SK-N-SH (cell line): ENCODE data around the gene GGCX. TPM values are rescaled to one million over a fixed set of nuclear protein-coding genes. Genes with fewer than 3 reads are reported as not detected.

Source experiments
- CTCF ChIA-PET: fragments of 300-600, 350-600 bp; formaldehyde crosslinking; extraction: SDS; loops from one replicate; lab custom pipeline; 2021; lab: Yijun Ruan, JAX
- POLR2A ChIA-PET: fragments of 350-600 bp; sonication (Branson Sonifier 250); formaldehyde crosslinking; extraction: SDS; loops from one replicate; lab custom pipeline; 2020; ENCODE audit warnings: antibody characterized with exemption, inconsistent platforms; lab: Yijun Ruan, JAX
- DNase-seq: peaks from one replicate; pipeline ENCODE4 v3.0.0; 2012
- H2AFZ ChIP-seq: fragments of 200-600 bp; sonication (generic); 2 replicates; pipeline ENCODE4 v1.8.1; 2016; ENCODE audit warnings: antibody characterized with exemption, mild to moderate bottlenecking, low read depth
- H3F3A ChIP-seq: fragments of 200-600 bp; sonication (generic); replicated peaks from 2 replicates; pipeline ENCODE3; 2016; ENCODE audit warnings: antibody characterized with exemption, mild to moderate bottlenecking; ENCODE audit not compliant: insufficient read depth
- H3K27ac ChIP-seq, 2 experiments: fragments of 200-500 bp in 1 of 2; fragments of 200-600 bp in 1 of 2; sonication (Bioruptor generic) in 1 of 2; sonication (generic), shearing (Covaris generic) in 1 of 2; 2 replicates each; pipeline versions ENCODE4 v1.5.1 to v1.6.1; 2014 to 2016; ENCODE audit warnings: low read depth in 2 of 2, inconsistent platforms in 1 of 2, low read length in 1 of 2, mild to moderate bottlenecking in 1 of 2, mixed read lengths in 1 of 2
- H3K27me3 ChIP-seq: fragments of 200-600 bp; sonication (generic), shearing (Covaris generic); 2 replicates; pipeline ENCODE4 v1.6.1; 2016; ENCODE audit warnings: mixed run types; ENCODE audit not compliant: insufficient read depth
- H3K36me3 ChIP-seq, 2 experiments: fragments of 200-500 bp in 1 of 2; fragments of 200-600 bp in 1 of 2; sonication (Bioruptor generic) in 1 of 2; sonication (generic) in 1 of 2; replicated peaks in 1 of 2; 2 replicates each; pipeline versions ENCODE3 to v1.5.1; 2014 to 2016; ENCODE audit warnings: low read length in 1 of 2, mild to moderate bottlenecking in 1 of 2; ENCODE audit not compliant: insufficient read depth in 2 of 2, control insufficient read depth in 1 of 2
- H3K4me1 ChIP-seq, 2 experiments: fragments of 200-500 bp in 1 of 2; fragments of 200-600 bp in 1 of 2; sonication (Bioruptor generic) in 1 of 2; sonication (generic), shearing (Covaris generic) in 1 of 2; 2 replicates each; pipeline versions ENCODE4 v1.5.1 to v1.6.1; 2014 to 2016; ENCODE audit warnings: low read depth in 1 of 2, low read length in 1 of 2, mixed run types in 1 of 2; ENCODE audit not compliant: insufficient read depth in 2 of 2, control insufficient read depth in 1 of 2
- H3K4me2 ChIP-seq: fragments of 200-600 bp; sonication (generic), shearing (Covaris generic); 2 replicates; pipeline ENCODE4 v1.6.1; 2017; ENCODE audit warnings: mixed run types
- H3K4me3 ChIP-seq, 2 experiments: fragments of 200-500 bp in 1 of 2; fragments of 200-600 bp in 1 of 2; sonication (Bioruptor generic) in 1 of 2; sonication (generic), shearing (Covaris generic) in 1 of 2; 2 replicates each; pipeline versions ENCODE4 v1.5.1 to v1.8.1; 2014 to 2016; ENCODE audit warnings: low read depth in 2 of 2, inconsistent platforms in 1 of 2, low read length in 1 of 2, mild to moderate bottlenecking in 1 of 2, mixed read lengths in 1 of 2, moderate library complexity in 1 of 2
- H3K79me2 ChIP-seq: fragments of 200-600 bp; sonication (generic); 2 replicates; pipeline ENCODE4 v1.8.1; 2017; ENCODE audit warnings: mild to moderate bottlenecking; ENCODE audit not compliant: insufficient read depth
- H3K9ac ChIP-seq: fragments of 200-600 bp; sonication (generic); 2 replicates; pipeline ENCODE4 v1.6.1; 2017; ENCODE audit warnings: mixed run types
- H3K9me2 ChIP-seq: fragments of 200-600 bp; sonication (generic); 2 replicates; pipeline ENCODE4 v1.6.1; 2017; ENCODE audit warnings: mixed run types
- H3K9me3 ChIP-seq: fragments of 200-600 bp; sonication (generic); 2 replicates; pipeline ENCODE4 v1.6.1; 2017; ENCODE audit warnings: mixed run types, mild to moderate bottlenecking, moderate library complexity
- H4K20me1 ChIP-seq: fragments of 200-600 bp; sonication (generic); 2 replicates; pipeline ENCODE4 v1.6.1; 2017; ENCODE audit warnings: mild to moderate bottlenecking, mixed run types; ENCODE audit not compliant: insufficient read depth
- CHD2 ChIP-seq: fragments of 150-350 bp; IDR thresholded peaks from 2 replicates; pipeline ENCODE4 v1.6.1; 2018; ENCODE audit warnings: low read length; ENCODE audit not compliant: partially characterized antibody
- ELF1 ChIP-seq: IDR thresholded peaks from 2 replicates; pipeline ENCODE4 v1.4.0; 2012
- EP300 ChIP-seq, 2 experiments: IDR thresholded peaks; 2 replicates each; pipeline versions ENCODE4 v1.4.0 to v1.6.1; 2012; ENCODE audit warnings: borderline replicate concordance in 1 of 2, low read depth in 1 of 2, low read length in 1 of 2
- EZH2phosphoT487 ChIP-seq: fragments of 200-600 bp; sonication (generic); IDR thresholded peaks from 2 replicates; pipeline ENCODE4 v1.6.1; 2017; ENCODE audit warnings: low read depth, mixed run types, mild to moderate bottlenecking, antibody characterized with exemption, moderate library complexity, borderline replicate concordance
- FOXJ3 ChIP-seq: sonication (generic); formaldehyde crosslinking; IDR thresholded peaks from 2 replicates; pipeline ENCODE4 v1.5.1; 2020; ENCODE audit warnings: mild to moderate bottlenecking, missing genetic modification reagents
- JUND ChIP-seq: IDR thresholded peaks from 2 replicates; pipeline ENCODE4 v1.4.0; 2012
- MEF2A ChIP-seq: IDR thresholded peaks from 2 replicates; pipeline ENCODE4 v1.4.0; 2012; ENCODE audit warnings: low read depth, borderline replicate concordance
- MXI1 ChIP-seq: IDR thresholded peaks from 2 replicates; pipeline ENCODE4 v1.6.1; 2012; ENCODE audit warnings: mild to moderate bottlenecking, low read depth, low read length, improper control_type of control experiment
- NFIC ChIP-seq: IDR thresholded peaks from 2 replicates; pipeline ENCODE4 v1.4.0; 2012; ENCODE audit warnings: borderline replicate concordance
- NRF1 ChIP-seq: IDR thresholded peaks from 2 replicates; pipeline ENCODE4 v1.6.1; 2012; ENCODE audit warnings: low read depth, mild to moderate bottlenecking, low read length
- RCOR1 ChIP-seq: fragments of 150-350 bp; IDR thresholded peaks from 2 replicates; pipeline ENCODE4 v1.6.1; 2017; ENCODE audit warnings: antibody characterized with exemption, low read length
- RXRA ChIP-seq: IDR thresholded peaks from 2 replicates; pipeline ENCODE4 v1.4.0; 2012; ENCODE audit warnings: low read depth, mild to moderate bottlenecking, borderline replicate concordance
- YY1 ChIP-seq: IDR thresholded peaks from 2 replicates; pipeline ENCODE4 v1.4.0; 2012; ENCODE audit warnings: low read depth, mild to moderate bottlenecking
- WGBS: methylation state at CpG from one replicate; pipeline ENCODE4 v1.1.6; 2017; ENCODE audit warnings: low lambda C conversion rate; 5-methylcytosine and 5-hydroxymethylcytosine counted together
- polyA plus RNA-seq, 3 experiments: library from polyadenylated mRNA; depleted of rRNA; stranded (reverse); fragments of >200 nt; gene quantifications; 2 replicates each; pipeline ENCODE4 v1.2.3, GENCODE V29; 2012
- TF ChIP-seq, protein P1 (sequence below): fragments of 200-600 bp; sonication (generic); IDR thresholded peaks from 2 replicates; pipeline ENCODE4 v1.6.1; 2017; ENCODE audit warnings: antibody characterized with exemption, mild to moderate bottlenecking, moderate library complexity
- TF ChIP-seq, protein P2 (sequence below): IDR thresholded peaks from 2 replicates; pipeline ENCODE4; 2012
- TF ChIP-seq, protein P3 (sequence below): fragments of 150-350 bp; IDR thresholded peaks from 2 replicates; pipeline ENCODE4 v1.6.1; 2017; ENCODE audit warnings: antibody characterized with exemption, low read length, low read depth, borderline replicate concordance
- TF ChIP-seq, protein P4 (sequence below): IDR thresholded peaks from 2 replicates; pipeline ENCODE4 v1.4.0; 2012; ENCODE audit warnings: low read depth

The GGCX gene
- polyA plus RNA-seq, 1 of the 3 experiments (the other 2 are of a cell fraction), result 34.5 TPM

DNA sequence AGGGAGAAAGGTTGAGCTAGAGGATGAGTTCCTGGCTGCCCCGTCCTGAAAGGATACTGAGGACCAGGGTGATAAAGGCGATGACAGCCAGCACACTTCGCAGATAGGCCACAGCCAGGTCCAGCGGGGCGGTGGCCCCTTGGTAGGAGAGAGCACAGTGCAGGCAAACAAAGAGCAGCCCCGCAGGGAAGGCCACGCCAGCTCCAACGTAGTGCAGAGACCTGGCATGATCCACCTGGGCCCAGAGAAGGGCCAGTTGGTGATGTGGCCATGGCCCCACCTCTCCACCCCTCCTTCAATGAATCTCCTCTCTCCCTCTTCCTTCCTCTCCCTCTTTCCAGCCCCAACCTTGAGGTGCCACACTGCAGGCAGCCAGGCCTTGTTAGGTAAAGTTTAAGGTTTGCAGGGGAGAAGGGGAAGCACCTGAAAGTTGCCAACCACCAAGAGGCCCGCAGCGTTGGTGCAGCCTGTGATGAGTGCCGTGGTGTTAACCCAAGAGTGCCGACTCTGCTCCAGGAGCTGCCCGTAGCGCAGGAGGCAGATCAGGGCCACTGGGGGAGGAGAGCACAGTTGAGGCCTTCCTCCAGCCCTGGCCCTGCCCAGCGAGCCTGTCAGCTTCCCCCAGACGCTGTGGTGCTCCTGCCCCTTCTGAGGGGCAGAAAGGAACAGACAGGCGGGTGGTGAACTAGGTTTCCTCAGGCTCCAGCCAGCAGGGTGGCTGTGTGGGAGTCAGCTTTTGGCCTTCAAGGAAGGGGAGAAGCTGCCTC is 38.4 kb upstream of the GGCX start:
- Histone ChIP-seq H3K4me2 (no peak overlapping the region), H3K9ac (no peak overlapping the region), H3F3A (peaks cover 2% of the 10 kb centered on the region), H2AFZ (no peak overlapping the region), H4K20me1 (no peaks in the 10 kb centered on the region), H3K36me3 (peaks cover 0 to 28% of the 10 kb centered on the region in 2 experiments), H3K9me3 (no peaks in the 10 kb centered on the region), H3K79me2 (peaks cover 35% of the 10 kb centered on the region), H3K27me3 (no peaks in the 10 kb centered on the region), H3K4me3 (no peak overlapping the region), H3K27ac (no peak overlapping the region), H3K9me2 (no peaks in the 10 kb centered on the region), H3K4me1 (peaks cover 0 to 29% of the 10 kb centered on the region in 2 experiments; a peak in 2 of 4 replicates)
- CTCF ChIA-PET, result no interaction called here
- no peak for TF ChIP-seq EP300 (IDR thresholded peaks at IDR 0.05; ENCODE audit: borderline replicate concordance in 1 of 2, low read depth in 1 of 2, low read length in 1 of 2)
- no peak for TF ChIP-seq NFIC
- no peak for TF ChIP-seq CHD2
- TF ChIP-seq JUND, result no peak
- no peak for TF ChIP-seq FOXJ3 (CRISPR knock-in tag)
- no peak for TF ChIP-seq RCOR1
- TF ChIP-seq, protein P1, sequence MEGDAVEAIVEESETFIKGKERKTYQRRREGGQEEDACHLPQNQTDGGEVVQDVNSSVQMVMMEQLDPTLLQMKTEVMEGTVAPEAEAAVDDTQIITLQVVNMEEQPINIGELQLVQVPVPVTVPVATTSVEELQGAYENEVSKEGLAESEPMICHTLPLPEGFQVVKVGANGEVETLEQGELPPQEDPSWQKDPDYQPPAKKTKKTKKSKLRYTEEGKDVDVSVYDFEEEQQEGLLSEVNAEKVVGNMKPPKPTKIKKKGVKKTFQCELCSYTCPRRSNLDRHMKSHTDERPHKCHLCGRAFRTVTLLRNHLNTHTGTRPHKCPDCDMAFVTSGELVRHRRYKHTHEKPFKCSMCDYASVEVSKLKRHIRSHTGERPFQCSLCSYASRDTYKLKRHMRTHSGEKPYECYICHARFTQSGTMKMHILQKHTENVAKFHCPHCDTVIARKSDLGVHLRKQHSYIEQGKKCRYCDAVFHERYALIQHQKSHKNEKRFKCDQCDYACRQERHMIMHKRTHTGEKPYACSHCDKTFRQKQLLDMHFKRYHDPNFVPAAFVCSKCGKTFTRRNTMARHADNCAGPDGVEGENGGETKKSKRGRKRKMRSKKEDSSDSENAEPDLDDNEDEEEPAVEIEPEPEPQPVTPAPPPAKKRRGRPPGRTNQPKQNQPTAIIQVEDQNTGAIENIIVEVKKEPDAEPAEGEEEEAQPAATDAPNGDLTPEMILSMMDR, result no peak
- no peak for TF ChIP-seq ELF1
- no peak for TF ChIP-seq NRF1
- TF ChIP-seq, protein P2, sequence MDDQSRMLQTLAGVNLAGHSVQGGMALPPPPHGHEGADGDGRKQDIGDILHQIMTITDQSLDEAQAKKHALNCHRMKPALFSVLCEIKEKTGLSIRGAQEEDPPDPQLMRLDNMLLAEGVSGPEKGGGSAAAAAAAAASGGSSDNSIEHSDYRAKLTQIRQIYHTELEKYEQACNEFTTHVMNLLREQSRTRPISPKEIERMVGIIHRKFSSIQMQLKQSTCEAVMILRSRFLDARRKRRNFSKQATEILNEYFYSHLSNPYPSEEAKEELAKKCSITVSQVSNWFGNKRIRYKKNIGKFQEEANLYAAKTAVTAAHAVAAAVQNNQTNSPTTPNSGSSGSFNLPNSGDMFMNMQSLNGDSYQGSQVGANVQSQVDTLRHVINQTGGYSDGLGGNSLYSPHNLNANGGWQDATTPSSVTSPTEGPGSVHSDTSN, result no peak
- no peak for TF ChIP-seq EZH2phosphoT487
- no peak for TF ChIP-seq YY1
- TF ChIP-seq, protein P3, sequence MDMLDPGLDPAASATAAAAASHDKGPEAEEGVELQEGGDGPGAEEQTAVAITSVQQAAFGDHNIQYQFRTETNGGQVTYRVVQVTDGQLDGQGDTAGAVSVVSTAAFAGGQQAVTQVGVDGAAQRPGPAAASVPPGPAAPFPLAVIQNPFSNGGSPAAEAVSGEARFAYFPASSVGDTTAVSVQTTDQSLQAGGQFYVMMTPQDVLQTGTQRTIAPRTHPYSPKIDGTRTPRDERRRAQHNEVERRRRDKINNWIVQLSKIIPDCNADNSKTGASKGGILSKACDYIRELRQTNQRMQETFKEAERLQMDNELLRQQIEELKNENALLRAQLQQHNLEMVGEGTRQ, result no peak
- no peak for TF ChIP-seq RXRA
- TF ChIP-seq MXI1, result no peak
- no peak for TF ChIP-seq MEF2A
- TF ChIP-seq, protein P4, sequence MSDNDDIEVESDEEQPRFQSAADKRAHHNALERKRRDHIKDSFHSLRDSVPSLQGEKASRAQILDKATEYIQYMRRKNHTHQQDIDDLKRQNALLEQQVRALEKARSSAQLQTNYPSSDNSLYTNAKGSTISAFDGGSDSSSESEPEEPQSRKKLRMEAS, result no peak
- WGBS, result 82% methylated on average over 10 of the region's 17 CpGs
- POLR2A ChIA-PET, result interaction anchor here (0.7 to 1.2 kb wide), 2 partner anchors 12 to 15 kb away, joined by 3 read pairs; partner anchors contain the start of gene C2orf68
- no peak for DNase-seq
